ENCODE data around the gene VKORC1L1. TPM values are rescaled to one million over a fixed set of nuclear protein-coding genes. Genes with fewer than 3 reads are reported as not detected.

The VKORC1L1 gene
- total and polyA plus RNA-seq, 9 of the 15 experiments (the other 6 are each of a cell fraction or from before 2014, with no cell fraction given) = 6.8 to 36.5 (median 19.3) TPM

GRCh38 chr7:65923316-65923715, 50.4 kb downstream of the VKORC1L1 start:
- peaks cover 5% of the 10 kb centered on the region; the same call in 2 of the 3 replicates for H3K36me3 ChIP-seq (ENCODE audit: control insufficient read depth, insufficient read depth, low read length)
- H3K79me2 ChIP-seq (ENCODE audit: control insufficient read depth, insufficient read depth, low read length) = peaks cover 44% of the 10 kb centered on the region
- no peak overlapping the region for H3K27ac ChIP-seq (ENCODE audit: extremely low read depth, low read depth, low read length)
- H3K4me1 ChIP-seq (replicated peaks in 1 of 2; ENCODE audit: control insufficient read depth in 2 of 2, insufficient read depth in 2 of 2, low read length in 2 of 2) = peaks cover 9 to 28% of the 10 kb centered on the region in 2 experiments; a peak in 4 of 5 replicates
- H3K4me2 ChIP-seq (ENCODE audit: insufficient read depth, low read length) = no peak overlapping the region
- ChIA-PET POLR2A (no interaction called here), CTCF (ENCODE audit: low intra/inter-chr PET ratio) (no interaction called here)
- FAIRE-seq = no peak
- WGBS (ENCODE audit: insufficient coverage, low coverage, missing lambda C conversion rate) = 27% methylated on average over 4 of the region's 4 CpGs
- no peak overlapping the region for H2AFZ ChIP-seq (ENCODE audit: low read depth, low read length)
- H4K20me1 ChIP-seq (replicated peaks; ENCODE audit: control insufficient read depth, insufficient read depth, low read length) = 0 out of 2 replicates have a peak, but pooled peaks cover 2% of the 10 kb centered on the region
- no peak for TF ChIP-seq TEAD2 (tag; IDR thresholded peaks at IDR 0.05)
- TF ChIP-seq STAG1 (CRISPR knock-in tag; IDR thresholded peaks at IDR 0.05; ENCODE audit: borderline replicate concordance) = no peak
- TF ChIP-seq ETS1 (conservative IDR thresholded peaks at IDR 0.05; ENCODE audit: control insufficient read depth, low read depth, low read length) = no peak
- TF ChIP-seq ZNF766 (CRISPR knock-in tag; conservative IDR thresholded peaks at IDR 0.05) = no peak
- TF ChIP-seq C11orf30 (IDR thresholded peaks at IDR 0.05; ENCODE audit: low read depth) = no peak
- H3K9ac ChIP-seq (ENCODE audit: insufficient read depth in 1 of 2, low read depth in 2 of 2, low read length in 2 of 2) = no peak overlapping the region
- H3K9me3 ChIP-seq (replicated peaks; ENCODE audit: control insufficient read depth, insufficient read depth, low read depth, low read length) = no peaks in the 10 kb centered on the region
- BruUV-seq (replicated peaks) = no TSS peak
- H3K9me1 ChIP-seq (ENCODE audit: control insufficient read depth, insufficient read depth, low read length) = no peaks in the 10 kb centered on the region
- peak in 2 of 4 experiments; percentile 17 to 20 for DNase-seq (ENCODE audit: extremely low read depth in 1 of 4, low spot score in 3 of 4)
- no peaks in the 10 kb centered on the region for H3K27me3 ChIP-seq (ENCODE audit: control insufficient read depth in 2 of 2, insufficient read depth in 2 of 2, low read length in 2 of 2)
- intact Hi-C loops (cut with micrococcal nuclease) (no loop called here), in situ Hi-C loops (cut with MboI) (no loop called here)
- no peak overlapping the region for H3K4me3 ChIP-seq
- no peak for ATAC-seq
